ENCODE data around the gene CDH26. TPM values are rescaled to one million over a fixed set of nuclear protein-coding genes. Genes with fewer than 3 reads are reported as not detected.

CDH26 gene
- total and polyA plus RNA-seq, 10 of the 15 experiments (the other 5 are each of a cell fraction or from before 2014, with no cell fraction given): 0.03 to 0.19 (median 0.08) TPM; not detected in 4

DNA sequence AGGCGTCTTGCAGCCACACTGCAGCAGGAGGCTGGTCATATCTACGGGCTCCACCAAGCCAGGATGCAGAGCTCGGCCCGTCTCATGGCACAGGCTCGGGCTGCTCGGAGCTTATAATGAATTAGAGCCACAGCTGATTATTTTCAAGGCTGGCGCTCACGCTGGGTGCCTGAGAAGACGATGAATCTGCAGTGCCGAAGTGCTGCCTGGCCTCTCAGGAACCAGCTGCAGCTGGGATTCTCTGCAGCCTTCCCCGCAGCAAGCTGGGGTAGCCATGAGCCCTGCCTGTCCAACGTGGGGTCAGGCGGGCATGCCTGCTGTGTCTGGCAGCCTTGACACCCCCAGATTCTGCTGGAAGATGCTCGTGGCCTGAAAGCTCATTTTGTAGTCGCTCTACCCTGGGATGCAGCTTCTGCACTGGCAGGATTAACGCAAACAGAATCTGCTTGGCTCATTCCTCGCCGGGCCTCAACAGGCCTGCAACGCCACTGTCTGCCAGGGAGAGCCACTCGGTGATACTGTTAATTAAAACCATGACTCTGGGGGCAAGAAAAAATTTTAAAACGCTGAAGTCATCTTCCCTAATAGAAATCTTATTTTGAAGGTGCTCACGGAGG lies 104.3 kb downstream of the CDH26 start:
- Histone ChIP-seq H3K9ac (ENCODE audit: control insufficient read depth, insufficient read depth, low read length) (no peak overlapping the region), H3K27ac (ENCODE audit: control insufficient read depth, insufficient read depth) (no peak overlapping the region), H3K4me2 (ENCODE audit: control insufficient read depth, insufficient read depth) (no peak overlapping the region), H2AFZ (ENCODE audit: control insufficient read depth, low read depth, low read length) (no peak overlapping the region), H3K36me3 (ENCODE audit: control insufficient read depth in 2 of 2, insufficient read depth in 2 of 2, low read length in 1 of 2) (no peaks in the 10 kb centered on the region), H3K4me1 (ENCODE audit: control insufficient read depth, insufficient read depth, low read length) (no peaks in the 10 kb centered on the region), H3K79me2 (ENCODE audit: control insufficient read depth, insufficient read depth, low read length) (no peaks in the 10 kb centered on the region), H4K20me1 (ENCODE audit: control insufficient read depth, insufficient read depth) (no peaks in the 10 kb centered on the region), H3K9me3 (replicated peaks; ENCODE audit: control insufficient read depth, insufficient read depth, low read length) (no peaks in the 10 kb centered on the region; the same call in 2 of the 3 replicates), H3K27me3 (replicated peaks in 1 of 2; ENCODE audit: control insufficient read depth in 2 of 2, insufficient read depth in 2 of 2, low read length in 1 of 2) (no peaks in the 10 kb centered on the region), H3K4me3 (no peak overlapping the region)
- in situ Hi-C loops (cut with MboI) (no loop called here), intact Hi-C loops (cut with micrococcal nuclease; ENCODE audit: unreplicated experiment) (no loop called here)
- BruUV-seq (replicated peaks): no TSS peak
- FAIRE-seq: no peak
- DNase-seq (ENCODE audit: low read depth, low spot score): no peak
- POLR2A ChIA-PET: no interaction called here
- ATAC-seq: no peak
- RAD21 ChIA-PET (ENCODE audit: unreplicated experiment): no interaction called here
- WGBS (ENCODE audit: insufficient coverage, insufficient replicate concordance, low lambda C conversion rate, missing lambda C conversion rate): 32% methylated on average over 22 of the region's 22 CpGs
- TF ChIP-seq BMI1 (IDR thresholded peaks at IDR 0.05; ENCODE audit: borderline replicate concordance) (no peak), SIX5 (IDR thresholded peaks at IDR 0.05; ENCODE audit: low read depth, low read length, severe bottlenecking) (no peak), NR2C1 (IDR thresholded peaks at IDR 0.05) (no peak), SREBF2 (IDR thresholded peaks at IDR 0.05; ENCODE audit: low read length) (no peak), YBX1 (IDR thresholded peaks at IDR 0.05) (no peak)
- TF ChIP-seq, protein P1, sequence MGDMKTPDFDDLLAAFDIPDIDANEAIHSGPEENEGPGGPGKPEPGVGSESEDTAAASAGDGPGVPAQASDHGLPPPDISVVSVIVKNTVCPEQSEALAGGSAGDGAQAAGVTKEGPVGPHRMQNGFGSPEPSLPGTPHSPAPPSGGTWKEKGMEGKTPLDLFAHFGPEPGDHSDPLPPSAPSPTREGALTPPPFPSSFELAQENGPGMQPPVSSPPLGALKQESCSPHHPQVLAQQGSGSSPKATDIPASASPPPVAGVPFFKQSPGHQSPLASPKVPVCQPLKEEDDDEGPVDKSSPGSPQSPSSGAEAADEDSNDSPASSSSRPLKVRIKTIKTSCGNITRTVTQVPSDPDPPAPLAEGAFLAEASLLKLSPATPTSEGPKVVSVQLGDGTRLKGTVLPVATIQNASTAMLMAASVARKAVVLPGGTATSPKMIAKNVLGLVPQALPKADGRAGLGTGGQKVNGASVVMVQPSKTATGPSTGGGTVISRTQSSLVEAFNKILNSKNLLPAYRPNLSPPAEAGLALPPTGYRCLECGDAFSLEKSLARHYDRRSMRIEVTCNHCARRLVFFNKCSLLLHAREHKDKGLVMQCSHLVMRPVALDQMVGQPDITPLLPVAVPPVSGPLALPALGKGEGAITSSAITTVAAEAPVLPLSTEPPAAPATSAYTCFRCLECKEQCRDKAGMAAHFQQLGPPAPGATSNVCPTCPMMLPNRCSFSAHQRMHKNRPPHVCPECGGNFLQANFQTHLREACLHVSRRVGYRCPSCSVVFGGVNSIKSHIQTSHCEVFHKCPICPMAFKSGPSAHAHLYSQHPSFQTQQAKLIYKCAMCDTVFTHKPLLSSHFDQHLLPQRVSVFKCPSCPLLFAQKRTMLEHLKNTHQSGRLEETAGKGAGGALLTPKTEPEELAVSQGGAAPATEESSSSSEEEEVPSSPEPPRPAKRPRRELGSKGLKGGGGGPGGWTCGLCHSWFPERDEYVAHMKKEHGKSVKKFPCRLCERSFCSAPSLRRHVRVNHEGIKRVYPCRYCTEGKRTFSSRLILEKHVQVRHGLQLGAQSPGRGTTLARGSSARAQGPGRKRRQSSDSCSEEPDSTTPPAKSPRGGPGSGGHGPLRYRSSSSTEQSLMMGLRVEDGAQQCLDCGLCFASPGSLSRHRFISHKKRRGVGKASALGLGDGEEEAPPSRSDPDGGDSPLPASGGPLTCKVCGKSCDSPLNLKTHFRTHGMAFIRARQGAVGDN (IDR thresholded peaks at IDR 0.05): no peak
- CTCF ChIA-PET: no interaction called here
- SMC1A ChIA-PET (ENCODE audit: uncharacterized antibody, unreplicated experiment): interaction anchor here (0.9 kb wide), 1 partner anchor 73 kb away, joined by 3 read pairs; no protein-coding TSS in a partner anchor
